HCT116 (cell line): ENCODE results near the gene CUEDC1.

Experiments used
- ATF3 ChIP-seq: IDR thresholded peaks from 2 replicates; pipeline ENCODE4 v1.6.1; 2012
- CTCF ChIP-seq, 3 experiments: fragments of 200-600 bp in 1 of 3; sonication (generic) in 1 of 3; IDR thresholded peaks in 2 of 3; conservative IDR thresholded peaks in 1 of 3; 2 replicates each; pipeline ENCODE4 v1.5.1; 2012 to 2017; ENCODE audit warnings: low read depth in 2 of 3, low read length in 2 of 3, antibody characterized with exemption in 1 of 3, borderline replicate concordance in 1 of 3, control low read depth in 1 of 3, mild to moderate bottlenecking in 1 of 3, mixed read lengths in 1 of 3, mixed run types in 1 of 3, moderate library complexity in 1 of 3; ENCODE audit not compliant: insufficient read depth in 1 of 3
- EZH2 ChIP-seq: fragments of 200-600 bp; sonication (generic); IDR thresholded peaks from 2 replicates; pipeline ENCODE4 v1.6.1; 2017; ENCODE audit warnings: antibody characterized with exemption, mixed run types
- RAD21 ChIP-seq: IDR thresholded peaks from 2 replicates; pipeline ENCODE4 v1.6.1; 2012; ENCODE audit warnings: low read depth, mild to moderate bottlenecking
- TCF7L2 ChIP-seq: IDR thresholded peaks from 2 replicates; pipeline ENCODE4 v1.7.0; 2011; ENCODE audit warnings: borderline replicate concordance, inconsistent platforms; ENCODE audit not compliant: insufficient read depth, insufficient read length; ENCODE audit errors: extremely low read depth

DNA sequence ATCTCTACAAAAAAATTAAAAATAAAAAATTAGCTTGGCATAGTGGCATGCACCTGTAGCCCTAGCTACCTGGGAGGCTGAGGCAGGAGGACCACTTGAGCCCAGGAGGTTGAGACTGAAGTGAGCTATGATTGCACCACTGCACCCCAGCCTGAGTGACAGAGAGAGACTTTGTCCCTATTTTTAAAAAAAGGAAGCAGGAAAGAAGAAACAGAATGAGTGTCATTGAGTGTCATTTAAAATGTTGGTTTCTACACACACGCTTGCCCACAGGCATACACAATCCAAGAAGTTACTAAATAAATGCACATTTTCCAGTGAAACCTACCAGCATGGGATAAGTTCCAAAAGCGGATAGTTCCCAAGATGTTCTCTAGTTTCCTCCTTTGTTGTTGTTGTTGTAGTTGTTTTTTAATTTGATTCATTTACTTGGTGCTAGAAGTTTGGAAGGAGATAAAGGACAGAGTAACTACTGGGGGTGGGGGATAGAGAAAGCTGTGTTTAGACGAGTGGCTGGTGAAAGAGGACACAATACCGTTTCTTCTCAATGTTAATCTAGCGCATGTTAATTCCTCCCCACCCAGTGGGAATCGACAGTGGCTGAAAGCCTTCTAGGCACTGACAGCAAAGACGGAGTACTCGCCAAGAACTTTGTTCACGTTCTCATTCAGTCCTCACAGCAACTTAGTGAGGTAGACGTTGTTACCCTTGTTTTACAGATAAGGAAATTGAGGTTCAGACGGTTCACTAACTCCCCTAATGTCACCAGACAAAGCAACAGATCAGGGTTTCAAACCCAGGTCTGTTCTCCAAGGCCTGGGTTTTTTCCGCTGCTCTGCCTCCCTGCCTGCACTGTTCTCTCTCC lies 122.7 kb downstream of the CUEDC1 start:
- TF ChIP-seq EZH2 (no peak), CTCF (IDR thresholded peaks at IDR 0.05 in 2 of 3, conservative IDR thresholded peaks at IDR 0.05 in 1 of 3; ENCODE audit: borderline replicate concordance in 1 of 3, insufficient read depth in 1 of 3, low read depth in 2 of 3, low read length in 2 of 3) (no peak), ATF3 (no peak), RAD21 (no peak), TCF7L2 (no peak)
